GM12878 (cell line): ENCODE data around the gene SF3A1.
"Not testable (repeated sequence)": the region's sequence is repeated elsewhere in the genome, so short reads cannot be mapped to it uniquely, and the experiment has no call there.

ENCODE experiments used
- CBX5 ChIP-seq: sonication (generic); IDR thresholded peaks from 2 replicates; pipeline ENCODE4 v1.6.1; 2016; ENCODE audit warnings: low read depth, moderate library complexity, mild to moderate bottlenecking, inconsistent platforms
- CTCF ChIP-seq, 3 experiments: IDR thresholded peaks in 2 of 3; conservative IDR thresholded peaks in 1 of 3; 2 replicates each; pipeline ENCODE4 v1.5.1; 2011; ENCODE audit warnings: low read depth in 3 of 3, low read length in 3 of 3, mild to moderate bottlenecking in 3 of 3, control low read depth in 2 of 3, moderate library complexity in 2 of 3, inconsistent platforms in 1 of 3, mixed read lengths in 1 of 3; ENCODE audit not compliant: control insufficient read depth in 2 of 3, insufficient read depth in 1 of 3; ENCODE audit errors: extremely low read depth in 1 of 3
- JUNB ChIP-seq: IDR thresholded peaks from 2 replicates; pipeline ENCODE4 v1.6.1; 2016; ENCODE audit warnings: antibody characterized with exemption, mild to moderate bottlenecking
- NFXL1 ChIP-seq: fragments of 450-650 bp; IDR thresholded peaks from 2 replicates; pipeline ENCODE4 v1.6.1; 2017; ENCODE audit warnings: antibody characterized with exemption, mild to moderate bottlenecking, borderline replicate concordance
- REST ChIP-seq: IDR thresholded peaks from 2 replicates; pipeline ENCODE4 v1.6.1; 2012; ENCODE audit warnings: mild to moderate bottlenecking, low read depth, low read length
- RFX5 ChIP-seq: IDR thresholded peaks from 2 replicates; pipeline ENCODE4 v1.6.1; 2011; ENCODE audit warnings: low read depth, low read length, improper control_type of control experiment
- SIN3A ChIP-seq: IDR thresholded peaks from 2 replicates; pipeline ENCODE4 v1.6.1; 2012; ENCODE audit warnings: low read depth, low read length, improper control_type of control experiment
- SMARCA5 ChIP-seq: fragments of 450-650 bp; IDR thresholded peaks from 2 replicates; pipeline ENCODE4 v1.6.1; 2017; ENCODE audit warnings: mild to moderate bottlenecking

GRCh38 chr22:30338341-30338740 lies 18.4 kb downstream of the SF3A1 start:
- TF ChIP-seq REST; CBX5; CTCF (IDR thresholded peaks at IDR 0.05 in 2 of 3, conservative IDR thresholded peaks at IDR 0.05 in 1 of 3; ENCODE audit: control insufficient read depth in 2 of 3, extremely low read depth in 1 of 3, insufficient read depth in 1 of 3, low read depth in 3 of 3, low read length in 3 of 3); RFX5; NFXL1; SIN3A; SMARCA5; JUNB: not testable (repeated sequence)
